Spleen (tissue), 11 donors: ENCODE results near the gene RIPK4. TPM values are rescaled to one million over a fixed set of nuclear protein-coding genes. Genes with fewer than 3 reads are reported as not detected.

ENCODE experiments used
- DNase-seq: peaks from one replicate; pipeline ENCODE4 v3.0.0-alpha.2; 2020
- H3K27ac ChIP-seq, 8 donors: fragments of 200-600 bp; sonication (generic) in 7 of 8; 1 replicate in 4 of 8; 2 replicates in 4 of 8; pipeline versions ENCODE4 v1.5.0 to v1.8.0; 2016 to 2021; ENCODE audit warnings: inconsistent platforms in 4 of 8, mild to moderate bottlenecking in 4 of 8, moderate library complexity in 1 of 8
- H3K27me3 ChIP-seq, 7 donors: fragments of 200-600 bp; sonication (generic) in 6 of 7; replicated peaks in 1 of 7; 1 replicate in 4 of 7; 2 replicates in 3 of 7; pipeline versions ENCODE4 v1.5.0 to v1.8.0; 2016 to 2021; ENCODE audit warnings: inconsistent platforms in 3 of 7, mild to moderate bottlenecking in 1 of 7
- H3K36me3 ChIP-seq, 6 donors: fragments of 200-600 bp; sonication (generic) in 5 of 6; 1 replicate in 4 of 6; 2 replicates in 2 of 6; pipeline versions ENCODE4 v1.5.0 to v1.8.0; 2016 to 2021; ENCODE audit warnings: inconsistent platforms in 2 of 6
- H3K4me1 ChIP-seq, 6 donors: fragments of 200-600 bp; sonication (generic) in 5 of 6; 1 replicate in 3 of 6; 2 replicates in 3 of 6; pipeline versions ENCODE4 v1.5.0 to v1.8.0; 2016 to 2021; ENCODE audit warnings: inconsistent platforms in 3 of 6
- H3K4me3 ChIP-seq, 8 donors: fragments of 200-600 bp; sonication (generic) in 7 of 8; 1 replicate in 4 of 8; 2 replicates in 4 of 8; pipeline versions ENCODE4 v1.5.0 to v1.8.0; 2016 to 2021; ENCODE audit warnings: inconsistent platforms in 4 of 8, mild to moderate bottlenecking in 4 of 8, moderate library complexity in 2 of 8
- H3K9me3 ChIP-seq, 8 donors: fragments of 200-600 bp; sonication (generic) in 7 of 8; 1 replicate in 4 of 8; 2 replicates in 4 of 8; pipeline versions ENCODE4 v1.5.0 to v1.8.0; 2016 to 2021; ENCODE audit warnings: inconsistent platforms in 4 of 8
- POLR2A ChIP-seq, 3 donors: fragments of 450-650 bp; IDR thresholded peaks; one replicate each; pipeline ENCODE4 v1.5.1; 2017; ENCODE audit warnings: antibody characterized with exemption in 3 of 3, mild to moderate bottlenecking in 1 of 3
- POLR2AphosphoS5 ChIP-seq, 3 donors: sonication (generic); formaldehyde crosslinking; IDR thresholded peaks; one replicate each; pipeline ENCODE4 v1.5.1; 2017; ENCODE audit warnings: antibody characterized with exemption in 3 of 3
- WGBS, 5 donors: extraction: QIAGEN DNeasy Blood & Tissue Kit in 3 of 5; methylation state at CpG; one replicate each; pipeline versions ENCODE4 v1.1.5 to v1.1.7; 2013 to 2018; 5-methylcytosine and 5-hydroxymethylcytosine counted together
- intact Hi-C: fragments of 100-400 bp; cut with DNase I; formaldehyde crosslinking; loops from one replicate; pipeline ENCODE4 v1.15.0; 2023; ENCODE audit warnings: low total_unique reads
- polyA plus RNA-seq, 3 donors: library from polyadenylated mRNA; stranded (reverse); fragments of 200-250 nt; gene quantifications; one replicate each; pipeline ENCODE4 v1.2.1, GENCODE V29; 2013
- total RNA-seq, 7 donors: library from RNA; depleted of rRNA in 3 of 7; stranded (reverse); fragments of >200 nt in 3 of 7; fragmentation: NEBNext Ultra II Directional in 4 of 7; extraction: Animal tissue kit (Norgen Biotek cat#: 25700) in 4 of 7; gene quantifications; one replicate each; pipeline versions ENCODE4 v1.1.0 to v1.2.1, GENCODE V29; 2016 to 2021
- TF ChIP-seq, protein P1 (sequence below), 11 experiments: fragments of 200-600 bp in 7 of 11; fragments of 450-650 bp in 4 of 11; sonication (generic) in 4 of 11; IDR thresholded peaks in 8 of 11; conservative IDR thresholded peaks in 3 of 11; 1 replicate in 7 of 11; 2 replicates in 4 of 11; pipeline versions ENCODE4 v1.4.0 to v1.8.0; 2016 to 2021; ENCODE audit warnings: antibody characterized with exemption in 11 of 11, inconsistent platforms in 4 of 11, mild to moderate bottlenecking in 1 of 11
- donor health status: healthy with polysubstance abuse.
- donor health status: DM: no; HTN: no; CAD: no; lungs with moderate emphysema.
- donor health status: DM: no; HTN: no; CAD: no.
- donor health status: Bipolar disorder and iron deficiency.
- donor health status: healthy.
- donor health status: DM: no; HTN: no; CAD: no.
- donor health status: DM: yes; HTN: yes; CAD: no.

The RIPK4 gene
- total and polyA plus RNA-seq, 10 donors, result 0.02 to 0.06 (median 0.06) TPM; not detected in 7

DNA sequence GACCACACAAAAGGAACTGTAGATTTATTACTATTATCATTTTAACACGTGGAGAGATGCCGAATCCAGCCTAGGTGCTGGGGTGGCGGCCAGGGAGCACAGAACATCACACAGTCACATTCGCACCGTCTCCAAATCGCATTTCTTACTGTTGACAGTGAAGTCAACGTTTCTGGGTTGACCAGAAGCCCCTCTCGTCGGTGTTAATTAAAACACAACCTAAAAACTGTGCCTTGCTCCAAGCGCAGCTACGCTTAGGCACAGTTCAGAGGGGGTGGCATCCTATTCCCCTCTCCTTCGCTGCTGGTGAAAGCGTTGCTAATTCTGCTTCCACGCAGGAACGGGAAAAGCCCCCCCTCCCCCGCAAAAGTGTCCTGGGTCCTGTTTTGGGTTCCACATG, 4.1 kb downstream of the RIPK4 start:
- peaks cover 0 to 97% (median 75%) of the 10 kb centered on the region in 7 donors for H3K27me3 ChIP-seq
- no peak for DNase-seq
- 20 to 34% (median 20%) methylated on average over 16 of the region's 16 CpGs for WGBS, 5 donors
- H3K27ac ChIP-seq, result no peak overlapping the region
- no peak for TF ChIP-seq POLR2A (IDR thresholded peaks at IDR 0.05)
- TF ChIP-seq, protein P1, sequence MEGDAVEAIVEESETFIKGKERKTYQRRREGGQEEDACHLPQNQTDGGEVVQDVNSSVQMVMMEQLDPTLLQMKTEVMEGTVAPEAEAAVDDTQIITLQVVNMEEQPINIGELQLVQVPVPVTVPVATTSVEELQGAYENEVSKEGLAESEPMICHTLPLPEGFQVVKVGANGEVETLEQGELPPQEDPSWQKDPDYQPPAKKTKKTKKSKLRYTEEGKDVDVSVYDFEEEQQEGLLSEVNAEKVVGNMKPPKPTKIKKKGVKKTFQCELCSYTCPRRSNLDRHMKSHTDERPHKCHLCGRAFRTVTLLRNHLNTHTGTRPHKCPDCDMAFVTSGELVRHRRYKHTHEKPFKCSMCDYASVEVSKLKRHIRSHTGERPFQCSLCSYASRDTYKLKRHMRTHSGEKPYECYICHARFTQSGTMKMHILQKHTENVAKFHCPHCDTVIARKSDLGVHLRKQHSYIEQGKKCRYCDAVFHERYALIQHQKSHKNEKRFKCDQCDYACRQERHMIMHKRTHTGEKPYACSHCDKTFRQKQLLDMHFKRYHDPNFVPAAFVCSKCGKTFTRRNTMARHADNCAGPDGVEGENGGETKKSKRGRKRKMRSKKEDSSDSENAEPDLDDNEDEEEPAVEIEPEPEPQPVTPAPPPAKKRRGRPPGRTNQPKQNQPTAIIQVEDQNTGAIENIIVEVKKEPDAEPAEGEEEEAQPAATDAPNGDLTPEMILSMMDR (IDR thresholded peaks at IDR 0.05 in 8 of 11, conservative IDR thresholded peaks at IDR 0.05 in 3 of 11), result no peak
- TF ChIP-seq POLR2AphosphoS5 (IDR thresholded peaks at IDR 0.05), result no peak
- intact Hi-C loops, result no loop called here
- H3K4me3 ChIP-seq, result no peak overlapping the region
- peaks cover 23 to 56% (median 36%) of the 10 kb centered on the region in 6 donors for H3K4me1 ChIP-seq
- peaks cover 0 to 3% (median 0%) of the 10 kb centered on the region in 8 donors for H3K9me3 ChIP-seq
- H3K36me3 ChIP-seq, result no peaks in the 10 kb centered on the region

DNA sequence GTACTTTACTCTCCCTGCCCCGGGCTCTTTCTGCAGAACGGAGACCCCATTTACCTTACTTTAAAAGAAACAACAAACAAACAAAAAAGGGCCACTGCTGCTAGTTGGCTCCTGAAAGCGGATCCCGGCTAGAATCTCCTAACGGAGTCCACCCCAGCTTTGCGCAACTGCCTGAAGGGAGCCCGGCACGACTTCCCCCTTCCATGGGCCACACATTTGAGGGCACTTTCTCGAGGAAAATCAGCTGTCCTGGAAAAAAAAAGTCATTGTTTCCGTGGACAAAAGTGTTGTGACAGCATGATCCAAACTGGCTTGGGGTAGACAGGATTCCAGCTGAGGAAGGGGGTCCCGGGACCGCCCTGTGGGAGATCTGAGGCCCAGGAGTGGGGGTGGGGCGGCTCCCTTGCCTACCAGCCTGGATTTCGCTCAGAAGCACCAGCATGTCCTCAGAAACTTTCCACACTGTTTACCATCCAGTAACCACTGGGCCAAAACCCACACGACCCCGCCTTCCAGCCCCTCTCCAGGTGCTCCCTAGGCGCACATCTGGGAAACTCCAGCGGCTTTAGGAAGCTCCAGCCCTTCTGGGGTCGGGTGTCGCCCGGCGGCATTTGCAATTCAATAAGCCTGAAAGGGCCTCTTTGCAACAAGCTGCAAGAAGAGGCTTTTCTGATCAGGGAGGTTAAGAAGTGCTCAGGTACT, 4.8 kb downstream of the RIPK4 start:
- Histone ChIP-seq H3K9me3 (peaks cover 0 to 3% (median 0%) of the 10 kb centered on the region in 8 donors), H3K36me3 (no peaks in the 10 kb centered on the region), H3K4me1 (peaks cover 19 to 49% (median 29%) of the 10 kb centered on the region in 6 donors), H3K4me3 (peak overlapping the region in 1 of 8 donors; percentile 44), H3K27me3 (peaks cover 0 to 90% (median 69%) of the 10 kb centered on the region in 7 donors), H3K27ac (peak overlapping the region in 3 of 8 donors; percentile 65 to 69 (median 68))
- TF ChIP-seq POLR2AphosphoS5 (IDR thresholded peaks at IDR 0.05), result no peak
- TF ChIP-seq POLR2A (IDR thresholded peaks at IDR 0.05), result no peak
- TF ChIP-seq, protein P1 (IDR thresholded peaks at IDR 0.05 in 8 of 11, conservative IDR thresholded peaks at IDR 0.05 in 3 of 11), result no peak
- intact Hi-C loops, result no loop called here
- no peak for DNase-seq
- WGBS, 5 donors, result 7 to 21% (median 12%) methylated on average over 21 to 22 of the region's 22 CpGs

DNA sequence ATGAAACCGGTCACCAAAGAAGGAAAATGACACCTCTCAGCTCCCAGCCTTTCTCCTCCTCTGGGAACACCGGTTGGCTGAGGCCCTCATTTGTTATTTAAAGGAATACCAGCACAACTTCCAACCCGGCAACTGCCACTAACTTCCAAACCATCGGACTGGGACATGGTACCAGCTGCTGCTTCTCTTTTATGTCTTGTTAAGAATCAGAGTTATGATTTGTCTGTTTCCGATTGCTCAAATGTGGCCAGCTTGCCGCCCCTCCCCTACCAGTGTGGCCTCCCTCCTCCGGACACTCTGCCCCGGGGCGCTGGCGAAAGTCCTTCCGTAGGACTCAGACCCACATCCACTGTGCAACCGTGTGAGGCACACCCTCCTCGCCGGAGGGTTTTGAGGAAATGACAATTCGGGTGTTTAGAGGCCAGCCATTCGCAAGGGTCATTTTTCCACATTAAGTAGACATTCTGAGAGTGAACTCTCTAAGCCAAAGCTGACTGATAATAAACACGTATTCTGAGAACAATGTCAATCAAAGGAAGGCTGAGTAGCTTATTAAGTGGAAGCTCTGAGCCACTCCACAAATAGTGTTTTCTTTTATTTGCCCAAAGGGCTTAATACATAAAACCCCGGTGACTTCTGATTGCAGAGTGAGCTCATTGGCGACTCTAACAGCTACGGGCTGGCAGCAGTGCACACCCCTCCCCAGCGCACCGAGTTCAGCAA, 5.5 kb downstream of the RIPK4 start:
- Histone ChIP-seq H3K4me3 (peak overlapping the region in 3 of 8 donors; percentile 3 to 44 (median 13)), H3K27ac (peak overlapping the region in 4 of 8 donors; percentile 27 to 69 (median 66)), H3K4me1 (peaks cover 14 to 42% (median 22%) of the 10 kb centered on the region in 6 donors), H3K27me3 (peaks cover 0 to 83% (median 61%) of the 10 kb centered on the region in 7 donors), H3K36me3 (no peaks in the 10 kb centered on the region), H3K9me3 (peaks cover 0 to under 1% (median 0%) of the 10 kb centered on the region in 8 donors)
- peak; percentile 85 for DNase-seq
- intact Hi-C loops, result no loop called here
- 3 to 6% (median 4%) methylated on average over 22 of the region's 22 CpGs for WGBS, 5 donors
- peak in 1 of 3 donors; percentile 52 for TF ChIP-seq POLR2AphosphoS5 (IDR thresholded peaks at IDR 0.05)
- TF ChIP-seq, protein P1 (IDR thresholded peaks at IDR 0.05 in 8 of 11, conservative IDR thresholded peaks at IDR 0.05 in 3 of 11), result no peak

DNA sequence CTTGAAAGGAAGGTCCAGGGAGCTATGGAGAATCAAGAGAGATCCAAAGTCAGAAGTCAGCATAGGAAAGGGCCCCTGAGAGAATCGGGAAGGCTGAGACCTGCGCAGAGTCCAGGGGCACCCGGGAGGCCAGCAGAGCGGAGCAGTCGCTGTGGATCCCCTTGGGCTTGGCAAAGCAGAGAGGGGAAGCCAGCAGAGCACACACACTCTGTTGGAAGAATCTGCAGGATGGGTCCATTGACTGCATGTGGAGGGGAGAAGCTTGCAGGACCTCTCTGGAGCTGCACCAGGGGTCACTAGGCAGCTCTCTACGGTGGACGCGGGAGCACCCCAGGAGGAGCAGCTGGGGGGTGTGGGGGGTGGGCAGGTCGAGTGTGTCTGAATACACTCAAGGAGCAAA, 6.4 kb downstream of the RIPK4 start:
- Histone ChIP-seq H3K4me1 (peaks cover 13 to 35% (median 18%) of the 10 kb centered on the region in 6 donors), H3K27ac (no peak overlapping the region), H3K9me3 (no peaks in the 10 kb centered on the region), H3K36me3 (no peaks in the 10 kb centered on the region), H3K27me3 (peaks cover 0 to 74% (median 52%) of the 10 kb centered on the region in 7 donors), H3K4me3 (no peak overlapping the region)
- intact Hi-C loops, result no loop called here
- DNase-seq, result peak; percentile 56
- TF ChIP-seq POLR2AphosphoS5 (IDR thresholded peaks at IDR 0.05), result no peak
- TF ChIP-seq, protein P1 (IDR thresholded peaks at IDR 0.05 in 8 of 11, conservative IDR thresholded peaks at IDR 0.05 in 3 of 11), result no peak
- no peak for TF ChIP-seq POLR2A (IDR thresholded peaks at IDR 0.05)
- WGBS, 5 donors, result 66 to 79% (median 76%) methylated on average over 9 of the region's 9 CpGs
